Measurements from ENCODE around the gene INTS15. TPM values are rescaled to one million over a fixed set of nuclear protein-coding genes. Genes with fewer than 3 reads are reported as not detected.

Gene INTS15
- total and polyA plus RNA-seq, 2 experiments from 2014 or later: 7.0 to 27.0 TPM

DNA sequence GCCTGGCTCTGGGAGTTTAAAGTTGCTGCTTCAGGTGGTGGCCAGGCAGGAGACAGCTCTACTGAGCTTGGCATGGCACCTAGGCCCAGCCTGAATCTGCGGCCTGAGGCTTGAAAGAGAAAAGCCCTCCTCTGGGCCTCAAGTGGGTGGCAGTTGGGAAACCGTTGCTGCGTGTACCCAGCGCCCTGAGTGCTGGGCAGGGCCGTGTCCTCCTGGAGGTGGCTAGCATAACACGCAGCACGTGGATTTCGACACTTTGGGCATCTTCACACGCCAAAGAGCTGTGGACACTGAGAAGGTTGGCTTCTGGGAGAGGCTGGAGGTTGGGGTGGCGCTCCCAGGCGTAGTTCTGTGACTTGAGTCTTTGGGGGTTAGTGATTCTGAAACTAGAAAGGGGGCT lies 49.8 kb downstream of the INTS15 start:
- Mint-ChIP-seq H3K36me3 (ENCODE audit: low read depth) (peaks cover 9% of the 10 kb centered on the region), H3K27ac (no peak overlapping the region), H3K4me3 (peak overlapping the region; percentile 7; the same call in 1 of the 3 replicates), H3K27me3 (ENCODE audit: insufficient read depth, low read depth, poor library complexity) (peaks cover 27% of the 10 kb centered on the region), H3K9me3 (no peaks in the 10 kb centered on the region), H3K4me1 (peaks cover 18% of the 10 kb centered on the region; the same call in 2 of the 3 replicates)
- H3K36me3 ChIP-seq (ENCODE audit: insufficient read depth): no peaks in the 10 kb centered on the region
- DNase-seq (ENCODE audit: low spot score) (no peak), ATAC-seq (no peak)
- no peak overlapping the region for H3K4me2 ChIP-seq
- no peak overlapping the region for H3K27ac ChIP-seq (ENCODE audit: low read depth)
- TF ChIP-seq ZNF331 (CRISPR knock-in tag; IDR thresholded peaks at IDR 0.05; ENCODE audit: low read depth) (no peak), CREB1 (CRISPR knock-in tag; IDR thresholded peaks at IDR 0.05; ENCODE audit: low read depth) (no peak), ZNF114 (CRISPR knock-in tag; IDR thresholded peaks at IDR 0.05) (no peak), JUNB (IDR thresholded peaks at IDR 0.05; ENCODE audit: unreplicated experiment) (no peak), ZNF462 (CRISPR knock-in tag; IDR thresholded peaks at IDR 0.05) (no peak), ETS1 (IDR thresholded peaks at IDR 0.05) (no peak), POLR2AphosphoS5 (IDR thresholded peaks at IDR 0.05; ENCODE audit: low read depth) (no peak), EZH2 (IDR thresholded peaks at IDR 0.05; ENCODE audit: low read depth, unreplicated experiment) (no peak), EZH2phosphoT487 (IDR thresholded peaks at IDR 0.05; ENCODE audit: unreplicated experiment) (no peak), STAT1 (IDR thresholded peaks at IDR 0.05; ENCODE audit: unreplicated experiment) (no peak), NANOG (IDR thresholded peaks at IDR 0.05; ENCODE audit: borderline replicate concordance) (no peak)
- TF ChIP-seq, protein P1, sequence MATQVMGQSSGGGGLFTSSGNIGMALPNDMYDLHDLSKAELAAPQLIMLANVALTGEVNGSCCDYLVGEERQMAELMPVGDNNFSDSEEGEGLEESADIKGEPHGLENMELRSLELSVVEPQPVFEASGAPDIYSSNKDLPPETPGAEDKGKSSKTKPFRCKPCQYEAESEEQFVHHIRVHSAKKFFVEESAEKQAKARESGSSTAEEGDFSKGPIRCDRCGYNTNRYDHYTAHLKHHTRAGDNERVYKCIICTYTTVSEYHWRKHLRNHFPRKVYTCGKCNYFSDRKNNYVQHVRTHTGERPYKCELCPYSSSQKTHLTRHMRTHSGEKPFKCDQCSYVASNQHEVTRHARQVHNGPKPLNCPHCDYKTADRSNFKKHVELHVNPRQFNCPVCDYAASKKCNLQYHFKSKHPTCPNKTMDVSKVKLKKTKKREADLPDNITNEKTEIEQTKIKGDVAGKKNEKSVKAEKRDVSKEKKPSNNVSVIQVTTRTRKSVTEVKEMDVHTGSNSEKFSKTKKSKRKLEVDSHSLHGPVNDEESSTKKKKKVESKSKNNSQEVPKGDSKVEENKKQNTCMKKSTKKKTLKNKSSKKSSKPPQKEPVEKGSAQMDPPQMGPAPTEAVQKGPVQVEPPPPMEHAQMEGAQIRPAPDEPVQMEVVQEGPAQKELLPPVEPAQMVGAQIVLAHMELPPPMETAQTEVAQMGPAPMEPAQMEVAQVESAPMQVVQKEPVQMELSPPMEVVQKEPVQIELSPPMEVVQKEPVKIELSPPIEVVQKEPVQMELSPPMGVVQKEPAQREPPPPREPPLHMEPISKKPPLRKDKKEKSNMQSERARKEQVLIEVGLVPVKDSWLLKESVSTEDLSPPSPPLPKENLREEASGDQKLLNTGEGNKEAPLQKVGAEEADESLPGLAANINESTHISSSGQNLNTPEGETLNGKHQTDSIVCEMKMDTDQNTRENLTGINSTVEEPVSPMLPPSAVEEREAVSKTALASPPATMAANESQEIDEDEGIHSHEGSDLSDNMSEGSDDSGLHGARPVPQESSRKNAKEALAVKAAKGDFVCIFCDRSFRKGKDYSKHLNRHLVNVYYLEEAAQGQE (IDR thresholded peaks at IDR 0.05; ENCODE audit: unreplicated experiment): no peak
- TF ChIP-seq, protein P2, sequence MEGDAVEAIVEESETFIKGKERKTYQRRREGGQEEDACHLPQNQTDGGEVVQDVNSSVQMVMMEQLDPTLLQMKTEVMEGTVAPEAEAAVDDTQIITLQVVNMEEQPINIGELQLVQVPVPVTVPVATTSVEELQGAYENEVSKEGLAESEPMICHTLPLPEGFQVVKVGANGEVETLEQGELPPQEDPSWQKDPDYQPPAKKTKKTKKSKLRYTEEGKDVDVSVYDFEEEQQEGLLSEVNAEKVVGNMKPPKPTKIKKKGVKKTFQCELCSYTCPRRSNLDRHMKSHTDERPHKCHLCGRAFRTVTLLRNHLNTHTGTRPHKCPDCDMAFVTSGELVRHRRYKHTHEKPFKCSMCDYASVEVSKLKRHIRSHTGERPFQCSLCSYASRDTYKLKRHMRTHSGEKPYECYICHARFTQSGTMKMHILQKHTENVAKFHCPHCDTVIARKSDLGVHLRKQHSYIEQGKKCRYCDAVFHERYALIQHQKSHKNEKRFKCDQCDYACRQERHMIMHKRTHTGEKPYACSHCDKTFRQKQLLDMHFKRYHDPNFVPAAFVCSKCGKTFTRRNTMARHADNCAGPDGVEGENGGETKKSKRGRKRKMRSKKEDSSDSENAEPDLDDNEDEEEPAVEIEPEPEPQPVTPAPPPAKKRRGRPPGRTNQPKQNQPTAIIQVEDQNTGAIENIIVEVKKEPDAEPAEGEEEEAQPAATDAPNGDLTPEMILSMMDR (conservative IDR thresholded peaks at IDR 0.05; ENCODE audit: low read depth in 2 of 2): no peak
- H3K4me3 ChIP-seq: no peak overlapping the region
- no peaks in the 10 kb centered on the region for H3K27me3 ChIP-seq (ENCODE audit: insufficient read depth)
- H3K79me2 ChIP-seq (replicated peaks; ENCODE audit: insufficient read depth): no peaks in the 10 kb centered on the region
- no peaks in the 10 kb centered on the region for H3F3A ChIP-seq (replicated peaks; ENCODE audit: low read depth)
- H3K4me1 ChIP-seq (ENCODE audit: insufficient read depth): no peaks in the 10 kb centered on the region; the same call in 1 of the 2 replicates
- no peaks in the 10 kb centered on the region; the same call in 1 of the 2 replicates for H4K20me1 ChIP-seq (replicated peaks; ENCODE audit: insufficient read depth)
- H3K9me2 ChIP-seq (ENCODE audit: insufficient read depth): no peaks in the 10 kb centered on the region
- H2AFZ ChIP-seq: no peak overlapping the region

Data from GM23338 (cell line).